SIG-M5 treated with dmso at 0.1 percent for 504 hours (cell line): Measurements from ENCODE around the gene SRPK2.
"Not testable (repeated sequence)": the region's sequence is repeated elsewhere in the genome, so short reads cannot be mapped to it uniquely, and the experiment has no call there.

Experiments
- DNase-seq: peaks from one replicate; lab custom pipeline; 2025; ENCODE audit not compliant: unreplicated experiment; lab: John Stamatoyannopoulos, UW

Gene SRPK2

GRCh38 chr7:105376908-105377533, 11.7 kb downstream of the SRPK2 start:
- DNase-seq, result no peak

- no peak for DNase-seq
Measured at GRCh38 chr7:105369944-105370343, 18.8 kb downstream of the SRPK2 start.

GRCh38 chr7:105367458-105367857, 21.3 kb downstream of the SRPK2 start:
- DNase-seq, result no peak

GRCh38 chr7:105365541-105366534, 22.9 kb downstream of the SRPK2 start:
- no peak for DNase-seq

- no peak for DNase-seq
Measured at GRCh38 chr7:105364684-105365083, 24.0 kb downstream of the SRPK2 start.

- not testable (repeated sequence) for DNase-seq
Measured at GRCh38 chr7:105363657-105364056, 25.1 kb downstream of the SRPK2 start.

- DNase-seq, result not testable (repeated sequence)
Measured at GRCh38 chr7:105362685-105363084, 26.0 kb downstream of the SRPK2 start.

- not testable (repeated sequence) for DNase-seq
Measured at GRCh38 chr7:105361995-105362394, 26.7 kb downstream of the SRPK2 start.

- not testable (repeated sequence) for DNase-seq
Measured at GRCh38 chr7:105360149-105360548, 28.6 kb downstream of the SRPK2 start.

GRCh38 chr7:105355701-105356100, 33.0 kb downstream of the SRPK2 start:
- no peak for DNase-seq

- DNase-seq, result no peak
Measured at GRCh38 chr7:105354383-105354782, 34.3 kb downstream of the SRPK2 start.

- no peak for DNase-seq
Measured at GRCh38 chr7:105353752-105354328, 34.9 kb downstream of the SRPK2 start.

GRCh38 chr7:105352901-105353668, 35.6 kb downstream of the SRPK2 start:
- no peak for DNase-seq

- peak; percentile 97 for DNase-seq
Measured at GRCh38 chr7:105352018-105352612, 36.6 kb downstream of the SRPK2 start.

- no peak for DNase-seq
Measured at GRCh38 chr7:105350906-105351305, 37.8 kb downstream of the SRPK2 start.

- DNase-seq, result not testable (repeated sequence)
Measured at GRCh38 chr7:105348177-105348576, 40.5 kb downstream of the SRPK2 start.

- peak; percentile 79 for DNase-seq
Measured at GRCh38 chr7:105346593-105347322, 42.0 kb downstream of the SRPK2 start.

GRCh38 chr7:105346138-105346537, 42.6 kb downstream of the SRPK2 start:
- no peak for DNase-seq

GRCh38 chr7:105345725-105346124, 43.0 kb downstream of the SRPK2 start:
- DNase-seq, result no peak

GRCh38 chr7:105345003-105345402, 43.7 kb downstream of the SRPK2 start:
- DNase-seq, result no peak
